Nephron progenitor cell (in vitro differentiated cells): Measurements from ENCODE around the gene LARP4B.
A peak's percentile ranks its signal among the peaks of the same experiment; 100 is the strongest.

Experiments used
- DNase-seq: peaks from one replicate; pipeline ENCODE4 v3.0.0; 2021
- H3K27ac Mint-ChIP-seq: 2 replicates; pipeline ENCODE4 v1.8.0; 2021; ENCODE audit warnings: mild to moderate bottlenecking, moderate library complexity, mixed read lengths
- H3K27me3 Mint-ChIP-seq: 2 replicates; pipeline ENCODE4 v1.8.0; 2021; ENCODE audit warnings: mild to moderate bottlenecking, low read depth, mixed read lengths; ENCODE audit not compliant: poor library complexity
- H3K36me3 Mint-ChIP-seq: 2 replicates; pipeline ENCODE4 v1.8.0; 2021; ENCODE audit warnings: low read depth, mixed read lengths
- H3K4me1 Mint-ChIP-seq: 2 replicates; pipeline ENCODE4 v1.8.0; 2021; ENCODE audit warnings: mixed read lengths
- H3K4me3 Mint-ChIP-seq: 2 replicates; pipeline ENCODE4 v1.8.0; 2021; ENCODE audit warnings: mild to moderate bottlenecking, moderate library complexity, mixed read lengths
- H3K9me3 Mint-ChIP-seq: 2 replicates; pipeline ENCODE4 v1.8.0; 2021; ENCODE audit warnings: mild to moderate bottlenecking, moderate library complexity, mixed read lengths
- CTCF ChIP-seq: fragments of 200-600 bp; sonication (generic); IDR thresholded peaks from 2 replicates; pipeline ENCODE4 v1.5.0; 2021; ENCODE audit warnings: antibody characterized with exemption

LARP4B gene

GRCh38 chr10:919481-919880, 12.0 kb downstream of the LARP4B start:
- H3K27ac Mint-ChIP-seq, result peak overlapping the region; percentile 36
- H3K4me3 Mint-ChIP-seq, result no peak overlapping the region
- no peak for TF ChIP-seq CTCF
- H3K4me1 Mint-ChIP-seq, result peaks cover 9% of the 10 kb centered on the region
- peaks cover 65% of the 10 kb centered on the region for H3K36me3 Mint-ChIP-seq
- no peaks in the 10 kb centered on the region for H3K27me3 Mint-ChIP-seq
- DNase-seq, result no peak
- peaks cover 11% of the 10 kb centered on the region for H3K9me3 Mint-ChIP-seq

GRCh38 chr10:917999-918398, 13.5 kb downstream of the LARP4B start:
- Mint-ChIP-seq H3K4me1 (peaks cover under 1% of the 10 kb centered on the region), H3K36me3 (peaks cover 66% of the 10 kb centered on the region), H3K4me3 (no peak overlapping the region)

GRCh38 chr10:917416-917720, 14.1 kb downstream of the LARP4B start:
- H3K4me3 Mint-ChIP-seq, result no peak overlapping the region
- H3K27me3 Mint-ChIP-seq, result no peaks in the 10 kb centered on the region
- peaks cover 65% of the 10 kb centered on the region for H3K36me3 Mint-ChIP-seq
- no peak overlapping the region for H3K27ac Mint-ChIP-seq
- no peak for DNase-seq
- no peak for TF ChIP-seq CTCF
- H3K9me3 Mint-ChIP-seq, result peaks cover 11% of the 10 kb centered on the region
- no peaks in the 10 kb centered on the region for H3K4me1 Mint-ChIP-seq

More at GRCh38 chr10:917999-918398, 13.5 kb downstream of the LARP4B start:
- no peak for TF ChIP-seq CTCF
- Mint-ChIP-seq H3K9me3 (peaks cover 11% of the 10 kb centered on the region), H3K27me3 (no peaks in the 10 kb centered on the region), H3K27ac (no peak overlapping the region)
- DNase-seq, result no peak

- Mint-ChIP-seq H3K4me3 (no peak overlapping the region), H3K27me3 (no peaks in the 10 kb centered on the region), H3K9me3 (peaks cover 11% of the 10 kb centered on the region), H3K27ac (no peak overlapping the region), H3K36me3 (peaks cover 62% of the 10 kb centered on the region), H3K4me1 (no peaks in the 10 kb centered on the region)
- no peak for TF ChIP-seq CTCF
- no peak for DNase-seq
Observed at GRCh38 chr10:916716-917415, 14.6 kb downstream of the LARP4B start.

- peaks cover 63% of the 10 kb centered on the region for H3K36me3 Mint-ChIP-seq
- H3K27me3 Mint-ChIP-seq, result peaks cover 4% of the 10 kb centered on the region
- no peak overlapping the region for H3K27ac Mint-ChIP-seq
- no peaks in the 10 kb centered on the region for H3K9me3 Mint-ChIP-seq
- no peak for TF ChIP-seq CTCF
- H3K4me1 Mint-ChIP-seq, result no peaks in the 10 kb centered on the region
- no peak overlapping the region for H3K4me3 Mint-ChIP-seq
- no peak for DNase-seq
Observed at GRCh38 chr10:909831-910230, 21.7 kb downstream of the LARP4B start.

- no peak overlapping the region for H3K27ac Mint-ChIP-seq
- no peaks in the 10 kb centered on the region for H3K9me3 Mint-ChIP-seq
- H3K36me3 Mint-ChIP-seq, result peaks cover 63% of the 10 kb centered on the region
- no peak for TF ChIP-seq CTCF
- H3K27me3 Mint-ChIP-seq, result peaks cover 6% of the 10 kb centered on the region
- no peak for DNase-seq
- no peak overlapping the region for H3K4me3 Mint-ChIP-seq
- H3K4me1 Mint-ChIP-seq, result no peaks in the 10 kb centered on the region
Observed at GRCh38 chr10:905972-906371, 25.5 kb downstream of the LARP4B start.
